ENCODE results near the gene OPTC. TPM values are rescaled to one million over a fixed set of nuclear protein-coding genes. Genes with fewer than 3 reads are reported as not detected.

The OPTC gene
- total and polyA plus RNA-seq, 2 of the 8 experiments (the other 6 are each of a cell fraction or from before 2014, with no cell fraction given), result 1.1 to 4.0 TPM

GRCh38 chr1:203518541-203518940, 24.6 kb downstream of the OPTC start:
- H3K27me3 ChIP-seq (replicated peaks in 1 of 4; ENCODE audit: control insufficient read depth in 3 of 4, extremely low read depth in 1 of 4, insufficient read depth in 3 of 4, low read length in 3 of 4), result peaks cover 7 to 66% (median 53%) of the 10 kb centered on the region in 4 experiments

More at GRCh38 chr1:203518541-203518940, 24.6 kb downstream of the OPTC start:
- no peak overlapping the region for H3K18ac ChIP-seq (ENCODE audit: extremely low read depth, low read length)
- H3K4ac ChIP-seq (replicated peaks; ENCODE audit: insufficient read length, low read depth, low read length), result peak overlapping the region; percentile 50
- H4K91ac ChIP-seq (replicated peaks; ENCODE audit: insufficient read length, low read length), result no peak overlapping the region
- no peak overlapping the region for H2AFZ ChIP-seq (ENCODE audit: low read length)
- no peak overlapping the region for H3K14ac ChIP-seq (ENCODE audit: insufficient read length)
- peak overlapping the region; percentile 71; the same call in 1 of the 2 replicates for H2AK5ac ChIP-seq (ENCODE audit: low read depth, low read length)
- ChIA-PET CTCF (ENCODE audit: partially characterized antibody) (interaction anchor here (0.8 to 13.3 kb wide), 6 partner anchors 9 to 184 kb away, joined by 3 to 108 read pairs (median 10); no protein-coding TSS in a partner anchor), POLR2A (ENCODE audit: partially characterized antibody) (interaction anchor here (1.0 to 1.7 kb wide), 8 partner anchors 9 to 110 kb away, joined by 3 to 7 read pairs (median 4); partner anchors contain the start of gene ATP2B4)
- H3K56ac ChIP-seq (replicated peaks; ENCODE audit: insufficient read length, low read depth, low read length), result no peak overlapping the region
- no peaks in the 10 kb centered on the region for H3K9me3 ChIP-seq (ENCODE audit: insufficient read depth in 2 of 2, low read depth in 1 of 2, low read length in 1 of 2)
- H3K4me3 ChIP-seq (ENCODE audit: extremely low read depth in 1 of 4, insufficient read depth in 2 of 4, low read depth in 3 of 4, low read length in 4 of 4), result peak overlapping the region in 1 of 4 experiments; percentile 47; a peak in 4 of 8 replicates
- peak overlapping the region; percentile 88 for H2BK12ac ChIP-seq (ENCODE audit: low read depth, low read length)
- H3K4me1 ChIP-seq (replicated peaks in 1 of 4; ENCODE audit: control insufficient read depth in 3 of 4, insufficient read depth in 4 of 4, low read length in 3 of 4), result peaks cover 29 to 65% (median 48%) of the 10 kb centered on the region in 4 experiments
- peaks cover 2% of the 10 kb centered on the region; the same call in 1 of the 2 replicates for H3K23me2 ChIP-seq (ENCODE audit: low read depth, low read length)
- no peaks in the 10 kb centered on the region for H3K36me3 ChIP-seq (ENCODE audit: control insufficient read depth in 2 of 4, insufficient read depth in 4 of 4, low read length in 3 of 4)
- H2BK120ac ChIP-seq (replicated peaks; ENCODE audit: low read depth, low read length), result peak overlapping the region; percentile 29
- H3K9ac ChIP-seq (replicated peaks in 1 of 4; ENCODE audit: extremely low read depth in 1 of 4, low read depth in 3 of 4, low read length in 3 of 4), result no peak overlapping the region
- H2BK5ac ChIP-seq (ENCODE audit: low read depth, low read length), result peak overlapping the region; percentile 40; the same call in 1 of the 2 replicates
- DNase-seq (ENCODE audit: low read depth in 1 of 2, low spot score in 2 of 2), result no peak
- no peak for FAIRE-seq
- H3K23ac ChIP-seq (ENCODE audit: insufficient read length), result no peak overlapping the region
- no peak overlapping the region for H2BK15ac ChIP-seq (ENCODE audit: low read length)
- H3K79me1 ChIP-seq (ENCODE audit: low read depth, low read length), result no peaks in the 10 kb centered on the region
- TF ChIP-seq TAF1 (IDR thresholded peaks at IDR 0.05; ENCODE audit: low read depth, low read length), result no peak
- no peak for TF ChIP-seq CTCF (IDR thresholded peaks at IDR 0.05; ENCODE audit: control extremely low read depth in 1 of 3, insufficient read depth in 1 of 3, low read depth in 1 of 3, low read length in 3 of 3)
- no peak for TF ChIP-seq EGR1 (IDR thresholded peaks at IDR 0.05; ENCODE audit: borderline replicate concordance, low read depth, low read length)
- TF ChIP-seq RAD21 (IDR thresholded peaks at IDR 0.05 in 1 of 2, conservative IDR thresholded peaks at IDR 0.05 in 1 of 2; ENCODE audit: low read depth in 2 of 2, low read length in 2 of 2), result no peak
- TF ChIP-seq RXRA (IDR thresholded peaks at IDR 0.05; ENCODE audit: insufficient read depth, low read depth, low read length), result no peak
- TF ChIP-seq SIN3A (conservative IDR thresholded peaks at IDR 0.05 in 1 of 2, IDR thresholded peaks at IDR 0.05 in 1 of 2; ENCODE audit: low read depth in 1 of 2, low read length in 2 of 2), result no peak
- no peak for TF ChIP-seq SIRT6 (IDR thresholded peaks at IDR 0.05; ENCODE audit: low read length)
- H3K79me2 ChIP-seq (ENCODE audit: control insufficient read depth in 1 of 2, insufficient read depth in 2 of 2, low read length in 2 of 2), result no peaks in the 10 kb centered on the region
- no peak overlapping the region for H3K27ac ChIP-seq (ENCODE audit: low read depth, low read length)
- H3K4me2 ChIP-seq (ENCODE audit: insufficient read depth in 1 of 2, low read depth in 2 of 2, low read length in 2 of 2), result peak overlapping the region; percentile 62 to 63
- H4K20me1 ChIP-seq (replicated peaks in 1 of 2; ENCODE audit: control insufficient read depth in 1 of 2, insufficient read depth in 2 of 2, low read length in 2 of 2), result peaks cover 0 to 2% of the 10 kb centered on the region in 2 experiments
- no peak overlapping the region for H4K5ac ChIP-seq (ENCODE audit: insufficient read length, low read depth, low read length)
- peak overlapping the region; percentile 95; the same call in 1 of the 2 replicates for H2BK20ac ChIP-seq (ENCODE audit: low read length)
- H4K8ac ChIP-seq (ENCODE audit: extremely low read depth, insufficient read depth, low read length), result no peak overlapping the region
- WGBS, 2 experiments (ENCODE audit: extremely low coverage in 1 of 2, insufficient coverage in 1 of 2, insufficient read length in 1 of 2, insufficient replicate concordance in 2 of 2, low coverage in 1 of 2, low lambda C conversion rate in 2 of 2, missing lambda C conversion rate in 1 of 2), result 65% methylated on average over 6 of the region's 7 CpGs; no CpG with 5 or more reads in 1 of the 2 experiments
